Myometrial cell (primary cell): ENCODE results near the gene IGFBP4. TPM values are rescaled to one million over a fixed set of nuclear protein-coding genes. Genes with fewer than 3 reads are reported as not detected.

ENCODE experiments used
- total RNA-seq: library from RNA; depleted of rRNA; stranded (reverse); fragments of >200 nt; gene quantifications from 2 replicates; pipeline ENCODE4 v1.2.3, GENCODE V29; 2015

Gene IGFBP4
- total RNA-seq = 306 and 313 TPM in 2 replicates

DNA sequence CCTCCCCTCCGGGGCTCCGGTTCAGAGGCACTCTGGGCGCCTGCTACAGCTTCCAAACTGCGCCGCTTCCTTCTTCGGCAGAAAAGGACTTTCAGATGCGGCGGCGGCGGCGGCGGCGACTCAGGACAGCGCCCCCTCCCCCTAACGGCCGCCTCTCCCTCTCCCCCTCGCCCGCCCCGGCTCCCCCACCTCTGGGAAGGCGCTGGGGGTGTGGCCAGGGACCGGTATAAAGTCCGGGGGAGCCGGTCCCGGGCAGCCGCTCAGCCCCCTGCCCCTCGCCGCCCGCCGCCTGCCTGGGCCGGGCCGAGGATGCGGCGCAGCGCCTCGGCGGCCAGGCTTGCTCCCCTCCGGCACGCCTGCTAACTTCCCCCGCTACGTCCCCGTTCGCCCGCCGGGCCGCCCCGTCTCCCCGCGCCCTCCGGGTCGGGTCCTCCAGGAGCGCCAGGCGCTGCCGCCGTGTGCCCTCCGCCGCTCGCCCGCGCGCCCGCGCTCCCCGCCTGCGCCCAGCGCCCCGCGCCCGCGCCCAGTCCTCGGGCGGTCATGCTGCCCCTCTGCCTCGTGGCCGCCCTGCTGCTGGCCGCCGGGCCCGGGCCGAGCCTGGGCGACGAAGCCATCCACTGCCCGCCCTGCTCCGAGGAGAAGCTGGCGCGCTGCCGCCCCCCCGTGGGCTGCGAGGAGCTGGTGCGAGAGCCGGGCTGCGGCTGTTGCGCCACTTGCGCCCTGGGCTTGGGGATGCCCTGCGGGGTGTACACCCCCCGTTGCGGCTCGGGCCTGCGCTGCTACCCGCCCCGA, at the start of gene IGFBP4:
IGFBP4 (plus strand) TSS at position 255 of the 792 bp plus-strand sequence; CDS start at position 541, 286 bp downstream.

DNA sequence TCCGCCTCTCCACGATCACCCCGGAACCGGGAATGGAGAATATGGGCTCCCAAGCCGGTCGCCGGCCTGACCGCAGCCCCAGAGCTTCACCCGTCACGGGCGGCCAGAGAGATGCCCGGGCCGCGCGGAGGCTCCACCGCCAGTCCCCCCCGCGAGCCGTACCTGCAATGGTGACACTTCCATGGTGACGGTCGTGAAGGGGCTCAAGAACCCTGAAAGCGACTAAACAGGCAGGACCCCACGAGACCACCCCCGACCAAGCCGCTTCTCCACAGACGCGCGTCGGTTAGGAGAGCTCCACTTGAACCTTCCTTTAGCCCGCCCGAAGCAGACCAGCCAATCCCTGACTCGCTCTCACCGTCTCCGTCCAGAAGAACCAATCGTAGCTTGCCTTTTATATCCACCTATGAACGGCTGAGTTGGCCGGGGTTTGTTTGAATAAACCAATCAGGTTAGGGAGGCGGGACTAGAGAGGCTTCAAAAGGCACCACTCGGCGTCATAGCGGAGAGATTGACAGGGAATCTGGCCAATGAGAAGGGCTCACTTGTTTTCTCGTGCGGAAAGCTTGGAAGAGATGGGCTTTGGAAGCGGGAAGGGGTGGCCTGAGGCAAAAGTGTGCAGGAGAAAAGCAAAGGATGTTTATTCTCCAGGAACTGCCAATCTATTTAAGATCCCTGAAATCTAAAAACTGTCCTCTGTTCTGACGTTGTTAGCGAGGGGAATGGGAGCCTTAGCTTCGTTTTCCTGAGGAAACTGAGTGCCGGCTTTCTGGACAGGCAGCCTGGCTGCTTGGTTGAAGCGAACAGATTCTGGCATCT, 25.4 kb upstream of the IGFBP4 start, which contains the start of gene TOP2A:
TOP2A (minus strand) TSS at position 288 of the 819 bp plus-strand sequence; CDS start at position 183, 105 bp downstream.

DNA sequence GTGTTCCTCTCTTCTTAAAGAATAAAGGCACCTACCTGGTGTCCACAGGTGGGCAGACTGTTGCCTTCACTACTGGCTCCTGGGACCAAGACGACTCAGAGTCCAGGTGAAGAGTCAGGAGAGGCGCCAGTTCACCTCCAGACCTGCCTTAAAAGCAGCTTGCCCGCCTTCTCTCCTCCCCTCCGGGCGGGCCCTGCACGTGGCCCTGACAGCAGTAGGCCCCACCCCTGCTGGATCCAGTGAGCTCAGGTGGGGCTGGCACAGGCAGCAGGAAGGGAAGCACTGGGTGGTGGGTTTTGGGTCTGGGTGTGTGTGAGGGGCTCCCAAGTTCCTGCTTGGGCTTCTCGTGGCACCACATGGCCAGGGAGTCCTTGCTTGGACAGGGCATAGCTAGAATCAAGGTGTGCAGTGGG, 58.3 kb downstream of the IGFBP4 start, which contains the start of gene TNS4:
TNS4 (minus strand) TSS at position 125 of the 413 bp plus-strand sequence. CDS start 5,198 bp downstream, outside the sequence.

Other genes with a start within 250 kb of the IGFBP4 start
- gene WIPF2, start 224.1 kb upstream of the IGFBP4 start, total RNA-seq = 4.9 and 9.6 TPM in 2 replicates
- gene CDC6, start 155.6 kb upstream of the IGFBP4 start, total RNA-seq = 13.8 and 16.1 TPM in 2 replicates
- gene RARA, start 134.3 kb upstream of the IGFBP4 start, total RNA-seq = 17.7 and 39.2 TPM in 2 replicates
- 0.53 and 2.6 TPM in 2 replicates for gene GJD3, start 78.7 kb upstream of the IGFBP4 start, total RNA-seq
- 82.5 and 96.1 TPM in 2 replicates for gene TOP2A, start 25.6 kb upstream of the IGFBP4 start, total RNA-seq
- gene TNS4, start 58.2 kb downstream of the IGFBP4 start, total RNA-seq = under 0.01 TPM in 2 replicates
- not detected in 2 replicates for gene CCR7, start 122.0 kb downstream of the IGFBP4 start, total RNA-seq
- gene SMARCE1, start 204.4 kb downstream of the IGFBP4 start, total RNA-seq = 57.9 and 68.8 TPM in 2 replicates
- gene KRT222, start 221.7 kb downstream of the IGFBP4 start, total RNA-seq = not detected in 2 replicates